ENCODE measurements around the gene SEPTIN8. TPM values are rescaled to one million over a fixed set of nuclear protein-coding genes. Genes with fewer than 3 reads are reported as not detected.
"Not testable (repeated sequence)": the region's sequence is repeated elsewhere in the genome, so short reads cannot be mapped to it uniquely, and the experiment has no call there.

The SEPTIN8 gene
- total and polyA plus RNA-seq, 2 donors (not counting 3 experiments of a cell fraction or from before 2014, with no cell fraction given) = 56.6 to 82.1 TPM

- H2AFZ ChIP-seq (ENCODE audit: low read depth, low read length); H3K27ac ChIP-seq (ENCODE audit: insufficient read depth, low read depth, low read length); H3K4me2 ChIP-seq (ENCODE audit: insufficient read depth, low read length); dilution Hi-C loops (cut with MboI; ENCODE audit: extremely low pct_ligation_motif_present, low sequenced_read_pairs); H3K9me3 ChIP-seq (replicated peaks; ENCODE audit: control insufficient read depth, insufficient read depth, low read length); H3K4me3 ChIP-seq (replicated peaks in 1 of 3; ENCODE audit: insufficient read depth in 1 of 3, low read depth in 1 of 3, low read length in 3 of 3); H3K4me1 ChIP-seq (ENCODE audit: control insufficient read depth, extremely low read depth, insufficient read depth, low read length); H3K9ac ChIP-seq (replicated peaks; ENCODE audit: extremely low read depth, insufficient read depth, low read length); DNase-seq (ENCODE audit: low read depth, low spot score); H3K36me3 ChIP-seq (ENCODE audit: control insufficient read depth in 2 of 2, extremely low read depth in 1 of 2, insufficient read depth in 2 of 2, low read length in 2 of 2); FAIRE-seq; BruUV-seq (replicated peaks); H4K20me1 ChIP-seq (replicated peaks; ENCODE audit: control insufficient read depth, extremely low read depth, insufficient read depth, low read length); H3K9me1 ChIP-seq (replicated peaks; ENCODE audit: control insufficient read depth, extremely low read depth, insufficient read depth, low read length); intact Hi-C loops (cut with micrococcal nuclease); H3K79me2 ChIP-seq (ENCODE audit: control insufficient read depth, insufficient read depth, low read length); POLR2A ChIA-PET; CTCF ChIA-PET: not testable (repeated sequence)
- H3K27me3 ChIP-seq (ENCODE audit: control insufficient read depth in 2 of 2, insufficient read depth in 2 of 2, low read length in 2 of 2) = peaks cover 13 to 16% of the 10 kb centered on the region in 2 experiments
Measured at GRCh38 chr5:132805872-132806271, 28.8 kb upstream of the SEPTIN8 start.

GRCh38 chr5:132804219-132804618, 27.2 kb upstream of the SEPTIN8 start:
- H2AFZ ChIP-seq (ENCODE audit: low read depth, low read length); dilution Hi-C loops (cut with MboI; ENCODE audit: extremely low pct_ligation_motif_present, low sequenced_read_pairs); FAIRE-seq; H3K4me2 ChIP-seq (ENCODE audit: insufficient read depth, low read length); H3K4me1 ChIP-seq (ENCODE audit: control insufficient read depth, extremely low read depth, insufficient read depth, low read length); BruUV-seq (replicated peaks); DNase-seq (ENCODE audit: low read depth, low spot score); POLR2A ChIA-PET; H3K27ac ChIP-seq (ENCODE audit: insufficient read depth, low read depth, low read length); H3K9ac ChIP-seq (replicated peaks; ENCODE audit: extremely low read depth, insufficient read depth, low read length); H3K79me2 ChIP-seq (ENCODE audit: control insufficient read depth, insufficient read depth, low read length); H3K9me3 ChIP-seq (replicated peaks; ENCODE audit: control insufficient read depth, insufficient read depth, low read length); H4K20me1 ChIP-seq (replicated peaks; ENCODE audit: control insufficient read depth, extremely low read depth, insufficient read depth, low read length); H3K9me1 ChIP-seq (replicated peaks; ENCODE audit: control insufficient read depth, extremely low read depth, insufficient read depth, low read length); H3K4me3 ChIP-seq (replicated peaks in 1 of 3; ENCODE audit: insufficient read depth in 1 of 3, low read depth in 1 of 3, low read length in 3 of 3); H3K36me3 ChIP-seq (ENCODE audit: control insufficient read depth in 2 of 2, extremely low read depth in 1 of 2, insufficient read depth in 2 of 2, low read length in 2 of 2): not testable (repeated sequence)
- CTCF ChIA-PET = interaction anchor here (6.3 kb wide), 1 partner anchor 50 kb away, joined by 39 read pairs; no protein-coding TSS in a partner anchor
- H3K27me3 ChIP-seq (ENCODE audit: control insufficient read depth in 2 of 2, insufficient read depth in 2 of 2, low read length in 2 of 2) = peaks cover 12 to 16% of the 10 kb centered on the region in 2 experiments
- intact Hi-C loops (cut with micrococcal nuclease) = loop anchor here (5.0 kb wide), 1 partner anchor 277 kb away; no protein-coding TSS in a partner anchor

GRCh38 chr5:132802685-132803066, 25.6 kb upstream of the SEPTIN8 start:
- H3K79me2 ChIP-seq (ENCODE audit: control insufficient read depth, insufficient read depth, low read length); H3K4me2 ChIP-seq (ENCODE audit: insufficient read depth, low read length); H3K36me3 ChIP-seq (ENCODE audit: control insufficient read depth in 2 of 2, extremely low read depth in 1 of 2, insufficient read depth in 2 of 2, low read length in 2 of 2); H3K9me1 ChIP-seq (replicated peaks; ENCODE audit: control insufficient read depth, extremely low read depth, insufficient read depth, low read length); H2AFZ ChIP-seq (ENCODE audit: low read depth, low read length); FAIRE-seq; H3K9ac ChIP-seq (replicated peaks; ENCODE audit: extremely low read depth, insufficient read depth, low read length); dilution Hi-C loops (cut with MboI; ENCODE audit: extremely low pct_ligation_motif_present, low sequenced_read_pairs); H4K20me1 ChIP-seq (replicated peaks; ENCODE audit: control insufficient read depth, extremely low read depth, insufficient read depth, low read length); H3K4me3 ChIP-seq (replicated peaks in 1 of 3; ENCODE audit: insufficient read depth in 1 of 3, low read depth in 1 of 3, low read length in 3 of 3); BruUV-seq (replicated peaks); POLR2A ChIA-PET; H3K4me1 ChIP-seq (ENCODE audit: control insufficient read depth, extremely low read depth, insufficient read depth, low read length); DNase-seq (ENCODE audit: low read depth, low spot score); H3K9me3 ChIP-seq (replicated peaks; ENCODE audit: control insufficient read depth, insufficient read depth, low read length); H3K27ac ChIP-seq (ENCODE audit: insufficient read depth, low read depth, low read length): not testable (repeated sequence)
- H3K27me3 ChIP-seq (ENCODE audit: control insufficient read depth in 2 of 2, insufficient read depth in 2 of 2, low read length in 2 of 2) = peaks cover 12 to 15% of the 10 kb centered on the region in 2 experiments
- intact Hi-C loops (cut with micrococcal nuclease) = loop anchor here (5.0 kb wide), 1 partner anchor 275 kb away; no protein-coding TSS in a partner anchor
- CTCF ChIA-PET = interaction anchor here (1.0 to 6.3 kb wide), 10 partner anchors 11 to 297 kb away, joined by 3 to 39 read pairs (median 5); partner anchors contain the start of gene CCNI2

Measured in endothelial cell of umbilical vein (primary cell).